WERI-Rb-1 (cell line): ENCODE data around the gene DTD1.
A peak's percentile ranks its signal among the peaks of the same experiment; 100 is the strongest.

Source experiments
- DNase-seq: peaks from one replicate; pipeline ENCODE4 v3.0.0-alpha.2; 2020
- H3K27ac ChIP-seq: fragments of 250-450 bp; sonication (Bioruptor Pico); 2 replicates; pipeline ENCODE4 v1.5.1; 2020; ENCODE audit warnings: mild to moderate bottlenecking, moderate library complexity
- H3K27me3 ChIP-seq: fragments of 250-450 bp; sonication (Bioruptor Pico); 2 replicates; pipeline ENCODE4 v1.5.1; 2021; ENCODE audit warnings: mild to moderate bottlenecking, low read depth, moderate library complexity; ENCODE audit not compliant: insufficient read depth, severe bottlenecking
- H3K36me3 ChIP-seq: fragments of 250-450 bp; sonication (Bioruptor Pico); 2 replicates; pipeline ENCODE4 v1.5.1; 2020; ENCODE audit warnings: mild to moderate bottlenecking, moderate library complexity
- H3K4me3 ChIP-seq: 2 replicates; pipeline ENCODE4 v1.5.1; 2011; ENCODE audit warnings: low read depth, mild to moderate bottlenecking, control low read depth, low read length
- H3K9me3 ChIP-seq: fragments of 250-450 bp; sonication (Bioruptor Pico); 2 replicates; pipeline ENCODE4 v1.5.1; 2021; ENCODE audit warnings: mild to moderate bottlenecking, moderate library complexity; ENCODE audit not compliant: severe bottlenecking
- TF ChIP-seq, protein P1 (sequence below): IDR thresholded peaks from 2 replicates; pipeline ENCODE4 v1.5.1; 2011; ENCODE audit warnings: low read depth, mild to moderate bottlenecking, control low read depth, inconsistent platforms, low read length

The DTD1 gene, protein sequence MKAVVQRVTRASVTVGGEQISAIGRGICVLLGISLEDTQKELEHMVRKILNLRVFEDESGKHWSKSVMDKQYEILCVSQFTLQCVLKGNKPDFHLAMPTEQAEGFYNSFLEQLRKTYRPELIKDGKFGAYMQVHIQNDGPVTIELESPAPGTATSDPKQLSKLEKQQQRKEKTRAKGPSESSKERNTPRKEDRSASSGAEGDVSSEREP

DNA sequence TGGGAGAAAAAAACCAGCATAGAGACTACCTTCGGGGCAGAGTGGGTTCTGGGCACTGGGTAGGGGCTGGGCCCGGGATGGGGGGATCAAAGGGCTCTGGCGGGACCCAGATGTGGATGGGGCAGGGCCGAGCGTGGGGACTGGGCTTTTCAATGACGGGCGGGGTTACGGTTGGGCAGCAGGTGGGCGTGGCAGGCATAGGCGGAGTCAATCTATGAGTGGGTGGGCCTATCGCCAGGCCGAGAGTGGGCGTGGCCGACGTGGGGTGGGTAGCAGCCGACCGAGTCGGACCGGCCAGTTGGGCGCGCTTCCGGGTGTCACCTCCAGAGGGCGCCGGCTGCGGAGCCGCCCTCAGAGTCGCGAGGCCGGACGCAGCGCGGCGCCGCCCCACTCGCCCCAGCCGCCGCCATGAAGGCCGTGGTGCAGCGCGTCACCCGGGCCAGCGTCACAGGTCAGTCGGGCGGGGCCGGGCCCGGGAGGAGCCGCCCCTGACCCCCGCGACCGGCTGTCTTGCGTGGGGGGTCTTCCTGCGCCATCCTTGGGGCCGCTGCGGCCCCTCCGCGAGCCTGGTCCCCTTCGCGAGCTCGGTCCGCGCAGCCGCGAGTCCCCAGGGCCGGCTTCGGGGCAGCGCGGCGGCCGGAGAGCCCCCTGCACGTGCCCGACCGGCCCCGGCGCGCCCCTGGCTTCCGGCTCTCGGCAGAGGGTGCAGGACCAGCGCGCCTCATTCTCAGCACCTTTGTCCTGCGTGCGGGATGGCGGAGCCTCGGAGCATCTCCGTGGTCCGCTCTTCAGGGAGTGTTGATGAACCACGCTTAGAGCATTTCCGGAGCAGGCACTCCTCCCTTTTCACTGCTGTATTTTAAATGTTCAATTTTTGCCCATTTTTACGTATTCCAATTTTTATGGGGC lies at the start of gene DTD1:
DTD1 (plus strand) TSS at position 390 of the 909 bp plus-strand sequence; CDS start at position 409, 19 bp downstream.
- Histone ChIP-seq H3K4me3 (peak within 1 kb of the TSS; percentile 82), H3K27ac (peak within 1 kb of the TSS; percentile 55)

DNA sequence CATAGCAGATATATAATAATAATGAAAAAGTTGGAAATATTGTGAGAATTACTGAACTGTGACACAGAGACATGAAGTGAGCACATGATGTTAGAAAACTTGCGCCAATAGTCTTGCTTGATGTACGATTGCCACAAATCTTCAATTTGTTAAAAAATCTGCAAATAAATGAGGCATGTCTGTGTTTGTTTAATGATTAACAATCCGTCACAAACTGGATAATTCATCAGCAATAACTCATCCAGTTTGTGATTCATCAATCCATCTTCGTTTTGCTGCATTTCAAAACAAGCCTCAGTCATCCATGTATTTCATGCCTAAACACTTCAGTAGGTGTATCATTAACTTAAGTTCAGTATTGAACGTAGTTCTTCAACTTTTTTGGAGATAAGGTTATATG lies 46.1 kb upstream of the DTD1 start:
- Histone ChIP-seq H3K36me3 (peaks cover 43% of the 10 kb centered on the region), H3K27ac (no peak overlapping the region)
- no peak for DNase-seq

More for the DNA sequence above, at the start of gene DTD1:
- no peaks in the 10 kb centered on the region for H3K9me3 ChIP-seq
- TF ChIP-seq, protein P1, sequence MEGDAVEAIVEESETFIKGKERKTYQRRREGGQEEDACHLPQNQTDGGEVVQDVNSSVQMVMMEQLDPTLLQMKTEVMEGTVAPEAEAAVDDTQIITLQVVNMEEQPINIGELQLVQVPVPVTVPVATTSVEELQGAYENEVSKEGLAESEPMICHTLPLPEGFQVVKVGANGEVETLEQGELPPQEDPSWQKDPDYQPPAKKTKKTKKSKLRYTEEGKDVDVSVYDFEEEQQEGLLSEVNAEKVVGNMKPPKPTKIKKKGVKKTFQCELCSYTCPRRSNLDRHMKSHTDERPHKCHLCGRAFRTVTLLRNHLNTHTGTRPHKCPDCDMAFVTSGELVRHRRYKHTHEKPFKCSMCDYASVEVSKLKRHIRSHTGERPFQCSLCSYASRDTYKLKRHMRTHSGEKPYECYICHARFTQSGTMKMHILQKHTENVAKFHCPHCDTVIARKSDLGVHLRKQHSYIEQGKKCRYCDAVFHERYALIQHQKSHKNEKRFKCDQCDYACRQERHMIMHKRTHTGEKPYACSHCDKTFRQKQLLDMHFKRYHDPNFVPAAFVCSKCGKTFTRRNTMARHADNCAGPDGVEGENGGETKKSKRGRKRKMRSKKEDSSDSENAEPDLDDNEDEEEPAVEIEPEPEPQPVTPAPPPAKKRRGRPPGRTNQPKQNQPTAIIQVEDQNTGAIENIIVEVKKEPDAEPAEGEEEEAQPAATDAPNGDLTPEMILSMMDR, result peak; percentile 78
- peak; percentile 93 for DNase-seq
- no peaks in the 10 kb centered on the region for H3K36me3 ChIP-seq
- no peaks in the 10 kb centered on the region for H3K27me3 ChIP-seq

DNA sequence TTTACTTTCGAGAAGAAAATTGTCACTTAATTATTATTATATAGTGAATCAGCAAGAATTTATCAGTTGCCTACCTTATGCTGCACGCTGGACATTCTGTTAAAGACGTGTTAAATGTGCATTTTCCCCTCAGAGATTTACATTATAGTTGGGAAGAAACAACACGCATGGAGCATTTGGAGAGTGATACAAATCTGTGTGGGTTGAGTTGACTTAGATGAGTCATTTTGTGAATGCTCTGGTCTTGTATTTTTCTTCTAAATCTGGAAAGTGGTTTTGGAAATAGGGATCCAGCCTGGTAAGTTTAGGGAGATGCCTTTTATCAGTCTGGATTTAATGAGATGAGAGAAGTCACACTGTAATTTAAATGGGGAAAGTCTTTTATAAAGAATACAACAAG lies 44.6 kb upstream of the DTD1 start:
- no peak for DNase-seq
- H3K36me3 ChIP-seq, result peaks cover 41% of the 10 kb centered on the region
- no peaks in the 10 kb centered on the region for H3K9me3 ChIP-seq
- no peak overlapping the region for H3K4me3 ChIP-seq
- H3K27ac ChIP-seq, result no peak overlapping the region
- TF ChIP-seq, protein P1, result no peak
- no peaks in the 10 kb centered on the region for H3K27me3 ChIP-seq

More for the DNA sequence above, 46.1 kb upstream of the DTD1 start:
- TF ChIP-seq, protein P1, result no peak
- Histone ChIP-seq H3K9me3 (no peaks in the 10 kb centered on the region), H3K27me3 (no peaks in the 10 kb centered on the region), H3K4me3 (no peak overlapping the region)

DNA sequence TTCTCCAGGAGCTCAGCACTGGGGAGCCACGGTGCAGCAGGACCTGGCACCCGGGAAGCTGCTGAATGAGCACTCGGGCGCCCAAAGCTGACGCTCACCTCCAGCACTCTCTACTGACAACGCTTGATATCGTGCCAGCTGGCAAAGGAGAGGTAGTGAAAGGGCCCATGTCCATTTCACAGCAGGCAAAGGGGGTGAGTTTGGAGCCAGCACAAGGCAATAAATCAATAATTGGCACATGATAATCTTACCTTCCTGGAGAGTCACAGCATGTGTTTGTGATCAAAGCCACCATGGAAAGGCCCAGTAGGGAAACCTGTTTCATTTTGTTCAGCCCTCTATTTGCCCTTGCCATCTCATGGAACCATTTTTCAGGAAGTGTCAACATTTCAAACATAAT lies 43.9 kb upstream of the DTD1 start:
- H3K27ac ChIP-seq, result no peak overlapping the region
- H3K27me3 ChIP-seq, result no peaks in the 10 kb centered on the region
- H3K4me3 ChIP-seq, result no peak overlapping the region
- DNase-seq, result no peak
- TF ChIP-seq, protein P1, result no peak
- peaks cover 44% of the 10 kb centered on the region for H3K36me3 ChIP-seq
- no peaks in the 10 kb centered on the region for H3K9me3 ChIP-seq

DNA sequence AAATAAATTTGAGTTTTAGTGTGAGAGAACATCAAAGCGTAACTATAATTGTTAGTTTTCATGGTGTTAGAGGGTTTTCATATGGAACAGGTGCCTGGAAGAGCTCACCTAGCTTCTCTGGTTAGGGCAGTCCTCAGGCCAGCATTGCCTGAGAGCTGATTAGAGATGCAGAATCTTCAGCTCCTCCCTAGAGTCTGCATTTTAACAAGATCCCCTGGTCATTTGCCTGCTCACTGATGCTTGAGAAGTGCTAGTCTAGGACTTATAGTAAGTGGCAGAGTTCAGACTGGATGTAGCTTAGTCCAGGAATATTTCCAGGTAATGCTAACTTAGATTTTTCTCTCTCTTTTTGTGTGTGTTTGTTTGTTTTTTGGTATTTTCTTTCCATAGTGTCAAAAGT lies 42.3 kb upstream of the DTD1 start:
- H3K4me3 ChIP-seq, result no peak overlapping the region
- DNase-seq, result no peak
- no peak overlapping the region for H3K27ac ChIP-seq
- H3K36me3 ChIP-seq, result peaks cover 55% of the 10 kb centered on the region
- H3K27me3 ChIP-seq, result no peaks in the 10 kb centered on the region
- TF ChIP-seq, protein P1, result no peak
- no peaks in the 10 kb centered on the region for H3K9me3 ChIP-seq
